Body of pancreas (tissue), 4 donors: ENCODE results near the gene PRKAG2.

ENCODE experiments used
- POLR2A ChIP-seq, 3 donors: fragments of 450-650 bp; IDR thresholded peaks; one replicate each; pipeline ENCODE4 v1.6.1; 2016; ENCODE audit warnings: antibody characterized with exemption in 3 of 3, mild to moderate bottlenecking in 2 of 3
- TF ChIP-seq, protein P1 (sequence below), 7 experiments: fragments of 450-650 bp in 4 of 7; fragments of 200-600 bp in 3 of 7; sonication (generic) in 3 of 7; IDR thresholded peaks; one replicate each; pipeline ENCODE4 v1.5.1; 2016 to 2019; ENCODE audit warnings: antibody characterized with exemption in 7 of 7

DNA sequence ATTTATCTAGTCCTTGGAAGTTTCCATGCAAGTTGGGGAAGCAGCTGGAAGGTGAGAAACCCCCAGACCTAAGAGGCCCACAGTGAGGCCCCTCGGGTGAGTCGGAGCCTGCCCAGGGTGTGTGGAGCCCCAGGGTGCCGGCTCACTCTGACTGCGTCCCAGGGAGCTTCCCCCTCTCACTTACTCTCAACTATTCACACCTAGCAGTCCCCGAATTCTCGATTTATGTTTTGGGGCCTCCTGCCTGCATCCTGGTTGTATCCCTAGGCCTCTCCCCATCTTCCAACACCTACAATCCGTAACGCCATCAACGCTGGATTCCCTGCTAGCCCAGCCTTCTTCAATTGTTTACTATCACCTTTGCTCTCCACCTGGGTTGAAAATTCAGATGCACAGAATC, 63.9 kb downstream of the PRKAG2 start:
- TF ChIP-seq, protein P1, sequence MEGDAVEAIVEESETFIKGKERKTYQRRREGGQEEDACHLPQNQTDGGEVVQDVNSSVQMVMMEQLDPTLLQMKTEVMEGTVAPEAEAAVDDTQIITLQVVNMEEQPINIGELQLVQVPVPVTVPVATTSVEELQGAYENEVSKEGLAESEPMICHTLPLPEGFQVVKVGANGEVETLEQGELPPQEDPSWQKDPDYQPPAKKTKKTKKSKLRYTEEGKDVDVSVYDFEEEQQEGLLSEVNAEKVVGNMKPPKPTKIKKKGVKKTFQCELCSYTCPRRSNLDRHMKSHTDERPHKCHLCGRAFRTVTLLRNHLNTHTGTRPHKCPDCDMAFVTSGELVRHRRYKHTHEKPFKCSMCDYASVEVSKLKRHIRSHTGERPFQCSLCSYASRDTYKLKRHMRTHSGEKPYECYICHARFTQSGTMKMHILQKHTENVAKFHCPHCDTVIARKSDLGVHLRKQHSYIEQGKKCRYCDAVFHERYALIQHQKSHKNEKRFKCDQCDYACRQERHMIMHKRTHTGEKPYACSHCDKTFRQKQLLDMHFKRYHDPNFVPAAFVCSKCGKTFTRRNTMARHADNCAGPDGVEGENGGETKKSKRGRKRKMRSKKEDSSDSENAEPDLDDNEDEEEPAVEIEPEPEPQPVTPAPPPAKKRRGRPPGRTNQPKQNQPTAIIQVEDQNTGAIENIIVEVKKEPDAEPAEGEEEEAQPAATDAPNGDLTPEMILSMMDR (IDR thresholded peaks at IDR 0.05) = no peak
- TF ChIP-seq POLR2A (IDR thresholded peaks at IDR 0.05) = no peak
